Adrenal gland (tissue), 5 donors: ENCODE data around the gene MAP2K4.

Source experiments
- CTCF ChIP-seq, 6 experiments: fragments of 450-650 bp in 4 of 6; fragments of 200-600 bp in 2 of 6; sonication (generic) in 1 of 6; IDR thresholded peaks; 1 replicate in 5 of 6; 2 replicates in 1 of 6; pipeline versions ENCODE4 v1.5.1 to v1.8.0; 2016 to 2021; ENCODE audit warnings: antibody characterized with exemption in 6 of 6, mild to moderate bottlenecking in 2 of 6, moderate library complexity in 1 of 6
- POLR2A ChIP-seq, 2 donors: fragments of 450-650 bp; IDR thresholded peaks; one replicate each; pipeline ENCODE4 v1.6.1; 2017; ENCODE audit warnings: antibody characterized with exemption in 2 of 2, mild to moderate bottlenecking in 2 of 2, moderate library complexity in 1 of 2
- donor health status: DM: no; HTN: no; CAD: no.

- TF ChIP-seq CTCF (IDR thresholded peaks at IDR 0.05) (peak in 4 of 6 experiments; percentile 22 to 51 (median 40)), POLR2A (IDR thresholded peaks at IDR 0.05) (no peak)
Measured at GRCh38 chr17:11996722-11997146, 23.9 kb upstream of the MAP2K4 start.
